ENCODE results near the gene EFCAB9. TPM values are rescaled to one million over a fixed set of nuclear protein-coding genes. Genes with fewer than 3 reads are reported as not detected.

The EFCAB9 gene
- polyA plus RNA-seq, 1 donor from 2014 or later, result not detected

- H3K79me2 ChIP-seq (replicated peaks; ENCODE audit: insufficient read depth, low read length), result no peaks in the 10 kb centered on the region
- peaks cover 7% of the 10 kb centered on the region for H3K27me3 ChIP-seq (ENCODE audit: insufficient read depth, low read depth, low read length)
- no peak overlapping the region for H3K4me3 ChIP-seq (ENCODE audit: low read length)
- no peaks in the 10 kb centered on the region for H3F3A ChIP-seq (ENCODE audit: insufficient read depth, low read length, poor library complexity, severe bottlenecking)
- H3K9me3 ChIP-seq (ENCODE audit: low read length), result no peaks in the 10 kb centered on the region
- no peaks in the 10 kb centered on the region for H3K9me2 ChIP-seq (ENCODE audit: insufficient read depth, low read length)
- no peak overlapping the region for H2AFZ ChIP-seq (ENCODE audit: low read depth, low read length)
- no peaks in the 10 kb centered on the region for H4K20me1 ChIP-seq (ENCODE audit: insufficient read depth)
- H3K27ac ChIP-seq (ENCODE audit: low read length), result no peak overlapping the region
- TF ChIP-seq TAF1 (IDR thresholded peaks at IDR 0.05; ENCODE audit: low read depth), result no peak
- no peak for TF ChIP-seq SMC3 (conservative IDR thresholded peaks at IDR 0.05; ENCODE audit: poor library complexity)
- TF ChIP-seq MXI1 (conservative IDR thresholded peaks at IDR 0.05; ENCODE audit: poor library complexity, severe bottlenecking), result no peak
- TF ChIP-seq POLR2AphosphoS5 (IDR thresholded peaks at IDR 0.05), result no peak
- no peak for TF ChIP-seq EP300 (conservative IDR thresholded peaks at IDR 0.05; ENCODE audit: poor library complexity, severe bottlenecking)
- no peak for TF ChIP-seq RAD21 (conservative IDR thresholded peaks at IDR 0.05)
- TF ChIP-seq, protein P1, sequence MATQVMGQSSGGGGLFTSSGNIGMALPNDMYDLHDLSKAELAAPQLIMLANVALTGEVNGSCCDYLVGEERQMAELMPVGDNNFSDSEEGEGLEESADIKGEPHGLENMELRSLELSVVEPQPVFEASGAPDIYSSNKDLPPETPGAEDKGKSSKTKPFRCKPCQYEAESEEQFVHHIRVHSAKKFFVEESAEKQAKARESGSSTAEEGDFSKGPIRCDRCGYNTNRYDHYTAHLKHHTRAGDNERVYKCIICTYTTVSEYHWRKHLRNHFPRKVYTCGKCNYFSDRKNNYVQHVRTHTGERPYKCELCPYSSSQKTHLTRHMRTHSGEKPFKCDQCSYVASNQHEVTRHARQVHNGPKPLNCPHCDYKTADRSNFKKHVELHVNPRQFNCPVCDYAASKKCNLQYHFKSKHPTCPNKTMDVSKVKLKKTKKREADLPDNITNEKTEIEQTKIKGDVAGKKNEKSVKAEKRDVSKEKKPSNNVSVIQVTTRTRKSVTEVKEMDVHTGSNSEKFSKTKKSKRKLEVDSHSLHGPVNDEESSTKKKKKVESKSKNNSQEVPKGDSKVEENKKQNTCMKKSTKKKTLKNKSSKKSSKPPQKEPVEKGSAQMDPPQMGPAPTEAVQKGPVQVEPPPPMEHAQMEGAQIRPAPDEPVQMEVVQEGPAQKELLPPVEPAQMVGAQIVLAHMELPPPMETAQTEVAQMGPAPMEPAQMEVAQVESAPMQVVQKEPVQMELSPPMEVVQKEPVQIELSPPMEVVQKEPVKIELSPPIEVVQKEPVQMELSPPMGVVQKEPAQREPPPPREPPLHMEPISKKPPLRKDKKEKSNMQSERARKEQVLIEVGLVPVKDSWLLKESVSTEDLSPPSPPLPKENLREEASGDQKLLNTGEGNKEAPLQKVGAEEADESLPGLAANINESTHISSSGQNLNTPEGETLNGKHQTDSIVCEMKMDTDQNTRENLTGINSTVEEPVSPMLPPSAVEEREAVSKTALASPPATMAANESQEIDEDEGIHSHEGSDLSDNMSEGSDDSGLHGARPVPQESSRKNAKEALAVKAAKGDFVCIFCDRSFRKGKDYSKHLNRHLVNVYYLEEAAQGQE (IDR thresholded peaks at IDR 0.05; ENCODE audit: borderline replicate concordance), result no peak
- TF ChIP-seq EZH2 (IDR thresholded peaks at IDR 0.05; ENCODE audit: borderline replicate concordance, insufficient read depth, low read length, poor library complexity, severe bottlenecking), result no peak
- no peak for TF ChIP-seq CTCF (IDR thresholded peaks at IDR 0.05; ENCODE audit: poor library complexity, severe bottlenecking)
- no peak overlapping the region for H3K4me2 ChIP-seq (ENCODE audit: low read length)
- no peaks in the 10 kb centered on the region for H3K36me3 ChIP-seq (ENCODE audit: insufficient read depth, low read length)
- no peak overlapping the region for H3K9ac ChIP-seq (ENCODE audit: low read length)
These were observed 11.7 kb upstream of the EFCAB9 start for GRCh38 chr5:172182291-172182690.

DNA sequence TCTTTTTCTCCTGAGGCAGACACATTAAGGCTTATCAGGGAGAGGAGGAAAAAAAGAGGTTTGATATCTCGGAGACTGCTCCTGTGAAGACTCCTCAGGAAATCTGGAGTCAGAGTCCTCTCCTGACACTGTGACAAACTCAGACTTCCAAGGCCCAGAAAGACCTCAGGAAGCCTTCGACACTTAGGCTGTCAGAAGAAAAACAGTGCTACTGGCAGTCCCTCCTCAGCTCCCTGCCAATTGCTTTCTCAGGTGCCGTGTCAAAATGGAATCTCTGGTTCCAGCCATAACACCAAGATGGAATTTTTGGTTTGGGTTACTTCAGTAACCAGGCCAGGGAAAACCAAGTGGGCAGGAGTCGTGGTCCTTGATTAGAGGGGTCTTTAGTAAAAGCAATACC lies 10.1 kb upstream of the EFCAB9 start:
- TF ChIP-seq, protein P1 (IDR thresholded peaks at IDR 0.05; ENCODE audit: borderline replicate concordance), result no peak
- TF ChIP-seq SMC3 (conservative IDR thresholded peaks at IDR 0.05; ENCODE audit: poor library complexity) (no peak), CTCF (IDR thresholded peaks at IDR 0.05; ENCODE audit: poor library complexity, severe bottlenecking) (no peak), POLR2AphosphoS5 (IDR thresholded peaks at IDR 0.05) (no peak), TAF1 (IDR thresholded peaks at IDR 0.05; ENCODE audit: low read depth) (no peak), EZH2 (IDR thresholded peaks at IDR 0.05; ENCODE audit: borderline replicate concordance, insufficient read depth, low read length, poor library complexity, severe bottlenecking) (no peak), MXI1 (conservative IDR thresholded peaks at IDR 0.05; ENCODE audit: poor library complexity, severe bottlenecking) (no peak), EP300 (conservative IDR thresholded peaks at IDR 0.05; ENCODE audit: poor library complexity, severe bottlenecking) (no peak), RAD21 (conservative IDR thresholded peaks at IDR 0.05) (no peak)
- no peaks in the 10 kb centered on the region for H3K9me2 ChIP-seq (ENCODE audit: insufficient read depth, low read length)

More for the DNA sequence above, 10.1 kb upstream of the EFCAB9 start:
- Histone ChIP-seq H3K36me3 (ENCODE audit: insufficient read depth, low read length) (no peaks in the 10 kb centered on the region), H3K27me3 (ENCODE audit: insufficient read depth, low read depth, low read length) (peaks cover 13% of the 10 kb centered on the region), H3K4me2 (ENCODE audit: low read length) (no peak overlapping the region), H3K4me3 (ENCODE audit: low read length) (no peak overlapping the region), H3K9ac (ENCODE audit: low read length) (no peak overlapping the region), H3K9me3 (ENCODE audit: low read length) (no peaks in the 10 kb centered on the region), H3K79me2 (replicated peaks; ENCODE audit: insufficient read depth, low read length) (no peaks in the 10 kb centered on the region), H3K27ac (ENCODE audit: low read length) (no peak overlapping the region), H4K20me1 (ENCODE audit: insufficient read depth) (no peaks in the 10 kb centered on the region), H3F3A (ENCODE audit: insufficient read depth, low read length, poor library complexity, severe bottlenecking) (no peaks in the 10 kb centered on the region), H2AFZ (ENCODE audit: low read depth, low read length) (no peak overlapping the region)

Measured in neural cell (in vitro differentiated cells).